Measurements from ENCODE around the gene PYGO2.
"Not testable (repeated sequence)": the region's sequence is repeated elsewhere in the genome, so short reads cannot be mapped to it uniquely, and the experiment has no call there.

Gene PYGO2

DNA sequence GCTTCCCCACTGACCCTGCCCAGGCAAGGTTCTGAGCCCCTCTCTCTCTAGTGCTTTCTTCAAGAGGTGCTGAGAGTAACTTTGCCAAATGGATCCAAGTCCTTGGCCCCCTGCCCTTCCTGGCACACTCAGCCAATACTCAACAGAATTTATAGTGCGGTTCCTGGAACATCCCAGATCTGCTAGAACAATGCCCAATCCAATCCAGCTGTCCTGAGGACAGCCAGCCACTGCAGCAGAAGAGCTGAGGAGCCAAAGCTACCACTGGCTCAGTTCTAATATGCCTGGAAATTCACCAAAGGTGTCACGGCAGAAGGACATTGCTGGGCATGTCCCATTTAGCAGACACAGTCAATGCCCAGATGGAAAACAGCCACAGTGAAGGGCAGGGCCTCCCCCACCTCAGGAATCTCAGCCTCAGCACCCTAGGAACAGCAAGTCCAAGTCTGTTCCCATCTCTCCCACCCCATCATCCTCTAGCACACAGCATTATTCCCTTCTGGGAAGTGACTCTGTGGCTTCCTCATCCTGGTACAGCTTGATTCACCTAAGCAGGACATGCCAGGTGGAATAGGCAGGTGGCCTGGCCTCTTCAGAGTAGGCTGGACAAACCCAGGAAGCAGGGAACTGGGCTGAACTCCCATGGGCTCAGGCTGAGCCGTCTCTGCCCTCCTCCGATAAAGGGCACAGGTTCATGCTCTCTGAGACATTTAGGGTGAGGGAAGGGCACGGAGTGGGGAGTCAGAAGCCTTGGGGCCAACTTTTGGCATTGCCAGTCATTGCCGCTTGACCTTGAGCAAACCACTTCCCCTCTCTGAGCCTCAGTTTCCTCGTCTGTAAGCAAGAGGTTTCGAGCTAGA is 49.7 kb downstream of the PYGO2 start:
- TF ChIP-seq, protein P1, sequence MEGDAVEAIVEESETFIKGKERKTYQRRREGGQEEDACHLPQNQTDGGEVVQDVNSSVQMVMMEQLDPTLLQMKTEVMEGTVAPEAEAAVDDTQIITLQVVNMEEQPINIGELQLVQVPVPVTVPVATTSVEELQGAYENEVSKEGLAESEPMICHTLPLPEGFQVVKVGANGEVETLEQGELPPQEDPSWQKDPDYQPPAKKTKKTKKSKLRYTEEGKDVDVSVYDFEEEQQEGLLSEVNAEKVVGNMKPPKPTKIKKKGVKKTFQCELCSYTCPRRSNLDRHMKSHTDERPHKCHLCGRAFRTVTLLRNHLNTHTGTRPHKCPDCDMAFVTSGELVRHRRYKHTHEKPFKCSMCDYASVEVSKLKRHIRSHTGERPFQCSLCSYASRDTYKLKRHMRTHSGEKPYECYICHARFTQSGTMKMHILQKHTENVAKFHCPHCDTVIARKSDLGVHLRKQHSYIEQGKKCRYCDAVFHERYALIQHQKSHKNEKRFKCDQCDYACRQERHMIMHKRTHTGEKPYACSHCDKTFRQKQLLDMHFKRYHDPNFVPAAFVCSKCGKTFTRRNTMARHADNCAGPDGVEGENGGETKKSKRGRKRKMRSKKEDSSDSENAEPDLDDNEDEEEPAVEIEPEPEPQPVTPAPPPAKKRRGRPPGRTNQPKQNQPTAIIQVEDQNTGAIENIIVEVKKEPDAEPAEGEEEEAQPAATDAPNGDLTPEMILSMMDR (IDR thresholded peaks at IDR 0.05; ENCODE audit: low read depth, low read length), result no peak
- no peak for TF ChIP-seq EZH2phosphoT487 (IDR thresholded peaks at IDR 0.05; ENCODE audit: low read depth)

DNA sequence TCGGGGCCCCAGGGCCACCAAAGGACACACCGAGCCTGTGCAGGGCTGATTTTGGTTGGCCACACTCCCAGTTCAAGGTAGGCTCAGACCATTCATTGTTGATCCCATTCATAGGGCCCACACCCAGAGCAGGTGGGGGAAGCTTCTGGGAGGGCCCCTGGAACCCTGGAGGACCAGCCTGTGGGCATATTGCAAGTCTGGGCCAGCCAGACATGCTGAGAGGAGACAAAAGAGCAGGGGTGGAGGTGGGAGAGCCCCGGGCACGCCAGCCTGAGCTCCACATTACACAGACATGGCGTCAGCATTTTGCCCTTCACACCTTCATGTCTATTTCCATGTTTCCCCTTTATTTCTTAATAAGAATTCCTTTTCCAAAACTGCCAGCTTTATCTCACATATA is 50.7 kb downstream of the PYGO2 start:
- Histone ChIP-seq H3K9ac (ENCODE audit: low read length) (no peak overlapping the region), H3K27ac (ENCODE audit: low read length) (no peak overlapping the region), H2AFZ (ENCODE audit: low read depth, low read length) (no peak overlapping the region), H3K9me3 (ENCODE audit: insufficient read depth, low read length) (peaks cover 3% of the 10 kb centered on the region), H3K36me3 (replicated peaks; ENCODE audit: low read depth, low read length) (no peaks in the 10 kb centered on the region), H3K4me3 (ENCODE audit: low read length) (no peak overlapping the region), H3K79me2 (ENCODE audit: low read length) (no peaks in the 10 kb centered on the region), H3K4me2 (ENCODE audit: low read length) (no peak overlapping the region), H4K20me1 (ENCODE audit: insufficient read depth, low read length) (no peaks in the 10 kb centered on the region), H3K27me3 (ENCODE audit: low read depth, low read length) (no peaks in the 10 kb centered on the region), H3K4me1 (ENCODE audit: low read length) (no peaks in the 10 kb centered on the region)
- TF ChIP-seq EZH2phosphoT487 (IDR thresholded peaks at IDR 0.05; ENCODE audit: low read depth), result no peak
- TF ChIP-seq, protein P1 (IDR thresholded peaks at IDR 0.05; ENCODE audit: low read depth, low read length), result no peak

More for the DNA sequence above, 49.7 kb downstream of the PYGO2 start:
- Histone ChIP-seq H3K79me2 (ENCODE audit: low read length) (no peaks in the 10 kb centered on the region), H3K9me3 (ENCODE audit: insufficient read depth, low read length) (peaks cover 3% of the 10 kb centered on the region), H3K27ac (ENCODE audit: low read length) (no peak overlapping the region), H2AFZ (ENCODE audit: low read depth, low read length) (no peak overlapping the region), H3K36me3 (replicated peaks; ENCODE audit: low read depth, low read length) (no peaks in the 10 kb centered on the region), H3K9ac (ENCODE audit: low read length) (no peak overlapping the region), H3K4me1 (ENCODE audit: low read length) (no peaks in the 10 kb centered on the region), H3K4me3 (ENCODE audit: low read length) (no peak overlapping the region), H3K27me3 (ENCODE audit: low read depth, low read length) (no peaks in the 10 kb centered on the region), H3K4me2 (ENCODE audit: low read length) (no peak overlapping the region), H4K20me1 (ENCODE audit: insufficient read depth, low read length) (no peaks in the 10 kb centered on the region)

DNA sequence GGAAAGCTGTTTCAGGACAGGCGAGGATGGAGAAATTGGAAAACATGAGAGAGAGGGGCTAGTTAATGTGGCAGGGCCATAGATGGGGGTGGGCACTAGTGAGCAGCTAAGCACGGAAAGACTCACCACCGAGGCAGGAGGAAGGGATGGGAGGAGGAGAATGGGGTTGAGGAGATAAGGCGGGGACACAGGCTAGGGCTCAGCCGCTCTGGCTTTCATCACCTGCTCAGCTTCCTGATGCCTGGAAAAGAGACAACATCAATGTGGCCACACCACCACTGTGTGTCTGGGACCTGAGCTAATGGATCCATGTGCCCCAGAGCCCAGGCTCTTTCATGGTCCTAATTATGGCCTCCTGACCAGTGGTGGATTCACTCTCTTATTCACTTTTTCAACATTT is 52.6 kb downstream of the PYGO2 start:
- Histone ChIP-seq H3K27ac (ENCODE audit: low read length) (no peak overlapping the region), H3K4me1 (ENCODE audit: low read length) (no peaks in the 10 kb centered on the region), H3K36me3 (replicated peaks; ENCODE audit: low read depth, low read length) (no peaks in the 10 kb centered on the region), H3K79me2 (ENCODE audit: low read length) (no peaks in the 10 kb centered on the region), H3K4me2 (ENCODE audit: low read length) (no peak overlapping the region), H3K4me3 (ENCODE audit: low read length) (no peak overlapping the region), H3K9me3 (ENCODE audit: insufficient read depth, low read length) (peaks cover 3% of the 10 kb centered on the region), H3K27me3 (ENCODE audit: low read depth, low read length) (no peaks in the 10 kb centered on the region), H4K20me1 (ENCODE audit: insufficient read depth, low read length) (no peaks in the 10 kb centered on the region), H3K9ac (ENCODE audit: low read length) (no peak overlapping the region), H2AFZ (ENCODE audit: low read depth, low read length) (no peak overlapping the region)
- TF ChIP-seq, protein P1 (IDR thresholded peaks at IDR 0.05; ENCODE audit: low read depth, low read length), result no peak

DNA sequence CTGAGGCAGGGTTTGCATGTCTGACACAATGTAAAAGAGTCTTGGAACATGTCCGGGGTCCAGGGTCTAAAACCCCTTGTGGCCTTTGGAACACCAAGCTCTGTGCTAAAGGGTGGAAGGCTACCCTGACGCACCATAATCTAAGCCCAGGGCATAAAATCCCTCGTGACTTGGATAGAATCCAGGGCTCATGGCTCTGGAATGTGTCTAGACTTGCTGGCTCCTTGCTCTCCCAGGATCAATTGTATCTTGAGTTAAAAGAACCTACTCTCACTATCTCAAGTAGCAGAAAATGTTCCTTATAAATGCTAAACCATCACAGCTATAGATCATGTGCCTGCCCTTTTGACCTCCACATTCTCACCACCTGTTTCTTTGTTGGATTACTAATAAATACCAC is 53.5 kb downstream of the PYGO2 start:
- not testable (repeated sequence) for H3K27me3 ChIP-seq (ENCODE audit: low read depth, low read length); H3K27ac ChIP-seq (ENCODE audit: low read length); H3K4me1 ChIP-seq (ENCODE audit: low read length); H3K79me2 ChIP-seq (ENCODE audit: low read length); H3K36me3 ChIP-seq (replicated peaks; ENCODE audit: low read depth, low read length); H2AFZ ChIP-seq (ENCODE audit: low read depth, low read length); H3K9ac ChIP-seq (ENCODE audit: low read length); H3K9me3 ChIP-seq (ENCODE audit: insufficient read depth, low read length); H3K4me2 ChIP-seq (ENCODE audit: low read length); H4K20me1 ChIP-seq (ENCODE audit: insufficient read depth, low read length); H3K4me3 ChIP-seq (ENCODE audit: low read length)

All from OCI-LY3 (cell line).